Measurements from ENCODE around the gene SHB. TPM values are rescaled to one million over a fixed set of nuclear protein-coding genes. Genes with fewer than 3 reads are reported as not detected.

Gene SHB
- total RNA-seq, 4 donors from 2014 or later = 17.7 to 31.4 (median 24.2) TPM

GRCh38 chr9:37998881-37999587 lies 70.0 kb downstream of the SHB start:
- Histone ChIP-seq H3K27ac (peak overlapping the region; percentile 17 to 47 (median 35)), H3K4me1 (peaks cover 25 to 65% (median 40%) of the 10 kb centered on the region in 3 donors), H3K4me3 (no peak overlapping the region), H3K27me3 (no peaks in the 10 kb centered on the region), H3K36me3 (peaks cover 0 to 19% (median 0%) of the 10 kb centered on the region in 3 donors), H3K9me3 (no peaks in the 10 kb centered on the region)
- 52 to 63% methylated on average over 5 of the region's 5 CpGs for WGBS, 2 donors
- TF ChIP-seq CTCF (IDR thresholded peaks at IDR 0.05) (no peak), POLR2A (IDR thresholded peaks at IDR 0.05) (no peak)
- no peak for DNase-seq
- intact Hi-C loops (cut with DNase I) = no loop called here

- intact Hi-C loops (cut with DNase I) = no loop called here
- H3K27ac ChIP-seq = peak overlapping the region in 3 of 4 donors; percentile 17 to 58 (median 30)
- no peak for DNase-seq
- no peak overlapping the region for H3K4me3 ChIP-seq
- H3K36me3 ChIP-seq = peaks cover 0 to 20% (median 0%) of the 10 kb centered on the region in 3 donors
- no peak for TF ChIP-seq POLR2A (IDR thresholded peaks at IDR 0.05)
- no peak for TF ChIP-seq CTCF (IDR thresholded peaks at IDR 0.05)
- WGBS, 2 donors = 63 to 86% methylated on average over 4 to 11 of the region's 15 CpGs
- no peaks in the 10 kb centered on the region for H3K9me3 ChIP-seq
- no peaks in the 10 kb centered on the region for H3K27me3 ChIP-seq
- peaks cover 25 to 74% (median 41%) of the 10 kb centered on the region in 3 donors for H3K4me1 ChIP-seq
Observed at GRCh38 chr9:37997636-37998374, 71.2 kb downstream of the SHB start.

GRCh38 chr9:37996819-37997217 lies 72.2 kb downstream of the SHB start:
- no peak for DNase-seq
- WGBS, 2 donors = 80 to 86% methylated on average over 4 of the region's 4 CpGs
- TF ChIP-seq CTCF (IDR thresholded peaks at IDR 0.05) (no peak), POLR2A (IDR thresholded peaks at IDR 0.05) (no peak)
- Histone ChIP-seq H3K4me1 (peaks cover 25 to 76% (median 41%) of the 10 kb centered on the region in 3 donors), H3K4me3 (no peak overlapping the region), H3K9me3 (no peaks in the 10 kb centered on the region), H3K27ac (peak overlapping the region in 1 of 4 donors; percentile 22), H3K27me3 (no peaks in the 10 kb centered on the region), H3K36me3 (peaks cover 0 to 23% (median 0%) of the 10 kb centered on the region in 3 donors)
- intact Hi-C loops (cut with DNase I) = no loop called here

GRCh38 chr9:37995961-37996818 lies 72.8 kb downstream of the SHB start:
- Histone ChIP-seq H3K27me3 (no peaks in the 10 kb centered on the region), H3K36me3 (peaks cover 0 to 16% (median 0%) of the 10 kb centered on the region in 3 donors), H3K9me3 (no peaks in the 10 kb centered on the region), H3K4me3 (no peak overlapping the region), H3K4me1 (peaks cover 25 to 76% (median 41%) of the 10 kb centered on the region in 3 donors), H3K27ac (peak overlapping the region in 2 of 4 donors; percentile 22 to 82)
- intact Hi-C loops (cut with DNase I) = no loop called here
- no peak for TF ChIP-seq POLR2A (IDR thresholded peaks at IDR 0.05)
- no peak for TF ChIP-seq CTCF (IDR thresholded peaks at IDR 0.05)
- WGBS, 2 donors = 86% methylated on average over 2 of the region's 5 CpGs; no CpG with 5 or more reads in 1 of the 2 donors
- no peak for DNase-seq
